Thyroid gland (tissue), 4 donors: Measurements from ENCODE around the gene LAMC2.

ENCODE experiments used
- CTCF ChIP-seq, 6 experiments: fragments of 200-600 bp in 3 of 6; fragments of 450-650 bp in 3 of 6; sonication (generic) in 3 of 6; IDR thresholded peaks; one replicate each; pipeline ENCODE4 v1.5.1; 2016 to 2019; ENCODE audit warnings: antibody characterized with exemption in 6 of 6, mild to moderate bottlenecking in 2 of 6, inconsistent platforms in 1 of 6, moderate library complexity in 1 of 6
- POLR2A ChIP-seq, 2 donors: fragments of 450-650 bp; IDR thresholded peaks; one replicate each; pipeline ENCODE4 v1.6.1; 2017; ENCODE audit warnings: antibody characterized with exemption in 2 of 2, mild to moderate bottlenecking in 2 of 2, moderate library complexity in 1 of 2

- TF ChIP-seq CTCF (IDR thresholded peaks at IDR 0.05) (no peak), POLR2A (IDR thresholded peaks at IDR 0.05) (no peak)
Measured at GRCh38 chr1:183291802-183292514, 105.9 kb downstream of the LAMC2 start.
